PC-9 (cell line): ENCODE measurements around the gene DESI2. TPM values are rescaled to one million over a fixed set of nuclear protein-coding genes. Genes with fewer than 3 reads are reported as not detected.

ENCODE experiments used
- BruUV-seq: library from RNA; stranded (reverse); fragments of 400-500 nt; replicated peaks from 2 replicates; lab custom pipeline; 2021; lab: Mats Ljungman, UMichigan
- CTCF ChIA-PET: fragments of 300-600 bp; sonication (Branson Sonifier 250); formaldehyde crosslinking; loops from one replicate; lab custom pipeline; 2022; ENCODE audit warnings: antibody characterized with exemption; lab: Charles Lee
- POLR2A ChIA-PET: fragments of 300-600 bp; sonication (Branson Sonifier 250); formaldehyde crosslinking; loops from one replicate; lab custom pipeline; 2022; ENCODE audit warnings: antibody characterized with exemption; ENCODE audit not compliant: unreplicated experiment; lab: Charles Lee
- DNase-seq, 2 experiments: peaks; one replicate each; pipeline versions ENCODE4 v3.0.0 to v3.0.0-alpha.2; 2015 to 2022; ENCODE audit warnings: mixed read lengths in 1 of 2
- H2AFZ ChIP-seq: fragments of 200-600 bp; sonication (generic); 2 replicates; pipeline ENCODE4 v1.8.1; 2017; ENCODE audit warnings: antibody characterized with exemption
- H3F3A ChIP-seq: fragments of 200-600 bp; sonication (generic); 2 replicates; pipeline ENCODE4 v1.8.1; 2017; ENCODE audit warnings: antibody characterized with exemption, mild to moderate bottlenecking, low read depth; ENCODE audit not compliant: insufficient read depth
- H3K27ac ChIP-seq: fragments of 200-600 bp; sonication (generic); 2 replicates; pipeline ENCODE4 v1.6.1; 2016; ENCODE audit warnings: mixed run types
- H3K27me3 ChIP-seq: fragments of 200-600 bp; sonication (generic); 2 replicates; pipeline ENCODE4 v1.6.1; 2016; ENCODE audit warnings: low read depth, mixed run types; ENCODE audit not compliant: insufficient read depth
- H3K36me3 ChIP-seq: fragments of 200-600 bp; sonication (generic); 2 replicates; pipeline ENCODE4 v1.6.1; 2016; ENCODE audit warnings: low read depth, mixed run types
- H3K4me1 ChIP-seq: fragments of 200-600 bp; sonication (generic); replicated peaks from 2 replicates; pipeline ENCODE4 v1.6.1; 2016; ENCODE audit warnings: mixed run types; ENCODE audit not compliant: insufficient read depth
- H3K4me2 ChIP-seq: fragments of 200-600 bp; sonication (generic); 2 replicates; pipeline ENCODE4 v1.6.1; 2017; ENCODE audit warnings: mixed run types
- H3K4me3 ChIP-seq: fragments of 200-600 bp; sonication (generic); 2 replicates; pipeline ENCODE4 v1.6.1; 2016; ENCODE audit warnings: mixed run types
- H3K79me2 ChIP-seq: fragments of 200-600 bp; sonication (generic); 2 replicates; pipeline ENCODE4 v1.6.1; 2017; ENCODE audit warnings: low read depth, mixed run types
- H3K9me2 ChIP-seq: fragments of 200-600 bp; sonication (generic); 2 replicates; pipeline ENCODE4 v1.8.1; 2017; ENCODE audit warnings: mild to moderate bottlenecking; ENCODE audit not compliant: insufficient read depth
- H3K9me3 ChIP-seq: fragments of 200-600 bp; sonication (generic); 2 replicates; pipeline ENCODE4 v1.8.1; 2016; ENCODE audit warnings: low read depth; ENCODE audit not compliant: insufficient read depth
- H4K20me1 ChIP-seq: fragments of 200-600 bp; sonication (generic); 2 replicates; pipeline ENCODE4 v1.8.1; 2017; ENCODE audit not compliant: insufficient read depth
- EZH2 ChIP-seq: fragments of 200-600 bp; sonication (generic); IDR thresholded peaks from 2 replicates; pipeline ENCODE4 v1.8.0; 2017; ENCODE audit warnings: antibody characterized with exemption, low read depth
- intact Hi-C: fragments of 100-400 bp; cut with micrococcal nuclease; formaldehyde crosslinking; loops from one replicate; pipeline ENCODE4 v1.10.0; 2022; ENCODE audit not compliant: unreplicated experiment
- total RNA-seq: library from RNA; stranded (reverse); gene quantifications from 2 replicates; pipeline ENCODE4 v1.2.3, GENCODE V29; 2021
- TF ChIP-seq, protein P1 (sequence below): fragments of 200-600 bp; sonication (generic); conservative IDR thresholded peaks from 2 replicates; pipeline ENCODE4 v1.6.1; 2017; ENCODE audit warnings: mixed run types, antibody characterized with exemption, mild to moderate bottlenecking, moderate library complexity

DESI2 gene
- total RNA-seq, 1 experiment from 2014 or later: 45.8 TPM

DNA sequence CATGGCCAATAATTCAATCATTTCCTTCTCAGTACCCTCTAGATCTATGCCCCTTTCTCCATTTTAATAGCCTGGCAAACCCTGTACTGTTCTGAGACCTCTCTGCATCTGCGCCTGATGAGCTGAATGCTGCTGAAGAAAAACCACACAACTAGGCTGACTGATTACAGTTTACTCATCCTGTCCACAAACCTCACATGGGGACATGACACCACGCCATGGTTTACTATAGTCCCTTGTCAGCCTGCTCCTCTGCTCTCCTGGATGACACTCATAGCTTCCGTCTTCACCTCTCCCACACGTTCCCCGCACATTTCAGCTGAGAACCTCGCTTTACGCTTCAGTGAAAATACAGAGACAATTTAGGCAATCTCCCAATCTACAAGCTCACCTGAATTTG lies 59.7 kb downstream of the DESI2 start:
- Histone ChIP-seq H3K27ac (no peak overlapping the region), H3K9me2 (no peaks in the 10 kb centered on the region), H4K20me1 (no peaks in the 10 kb centered on the region), H3K27me3 (no peaks in the 10 kb centered on the region), H3K4me1 (no peaks in the 10 kb centered on the region), H3K79me2 (no peaks in the 10 kb centered on the region), H3K4me3 (no peak overlapping the region), H3K4me2 (no peak overlapping the region), H3F3A (no peaks in the 10 kb centered on the region), H3K9me3 (no peaks in the 10 kb centered on the region), H3K36me3 (no peaks in the 10 kb centered on the region), H2AFZ (no peak overlapping the region)
- no peak for DNase-seq
- no TSS peak for BruUV-seq
- ChIA-PET CTCF (no interaction called here), POLR2A (interaction anchor here (0.6 kb wide), 1 partner anchor 346 kb away, joined by 5 read pairs; no protein-coding TSS in a partner anchor)
- intact Hi-C loops: no loop called here
- TF ChIP-seq, protein P1, sequence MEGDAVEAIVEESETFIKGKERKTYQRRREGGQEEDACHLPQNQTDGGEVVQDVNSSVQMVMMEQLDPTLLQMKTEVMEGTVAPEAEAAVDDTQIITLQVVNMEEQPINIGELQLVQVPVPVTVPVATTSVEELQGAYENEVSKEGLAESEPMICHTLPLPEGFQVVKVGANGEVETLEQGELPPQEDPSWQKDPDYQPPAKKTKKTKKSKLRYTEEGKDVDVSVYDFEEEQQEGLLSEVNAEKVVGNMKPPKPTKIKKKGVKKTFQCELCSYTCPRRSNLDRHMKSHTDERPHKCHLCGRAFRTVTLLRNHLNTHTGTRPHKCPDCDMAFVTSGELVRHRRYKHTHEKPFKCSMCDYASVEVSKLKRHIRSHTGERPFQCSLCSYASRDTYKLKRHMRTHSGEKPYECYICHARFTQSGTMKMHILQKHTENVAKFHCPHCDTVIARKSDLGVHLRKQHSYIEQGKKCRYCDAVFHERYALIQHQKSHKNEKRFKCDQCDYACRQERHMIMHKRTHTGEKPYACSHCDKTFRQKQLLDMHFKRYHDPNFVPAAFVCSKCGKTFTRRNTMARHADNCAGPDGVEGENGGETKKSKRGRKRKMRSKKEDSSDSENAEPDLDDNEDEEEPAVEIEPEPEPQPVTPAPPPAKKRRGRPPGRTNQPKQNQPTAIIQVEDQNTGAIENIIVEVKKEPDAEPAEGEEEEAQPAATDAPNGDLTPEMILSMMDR: no peak
- TF ChIP-seq EZH2: no peak

- no peak overlapping the region for H3K4me3 ChIP-seq
- TF ChIP-seq, protein P1: no peak
- no peak for TF ChIP-seq EZH2
- H3K4me2 ChIP-seq: no peak overlapping the region
- no peak for DNase-seq
- H3K36me3 ChIP-seq: no peaks in the 10 kb centered on the region
- H2AFZ ChIP-seq: no peak overlapping the region
- no peaks in the 10 kb centered on the region for H3K27me3 ChIP-seq
- ChIA-PET POLR2A (no interaction called here), CTCF (no interaction called here)
- no peaks in the 10 kb centered on the region for H3K9me2 ChIP-seq
- 0 out of 2 replicates have a peak, but pooled peaks cover 3% of the 10 kb centered on the region for H3F3A ChIP-seq
- no peak overlapping the region for H3K27ac ChIP-seq
- intact Hi-C loops: no loop called here
- no peaks in the 10 kb centered on the region for H4K20me1 ChIP-seq
- no peaks in the 10 kb centered on the region for H3K9me3 ChIP-seq
- no TSS peak for BruUV-seq
- no peaks in the 10 kb centered on the region for H3K79me2 ChIP-seq
- H3K4me1 ChIP-seq: no peaks in the 10 kb centered on the region
Observed at GRCh38 chr1:244713332-244713731, 60.4 kb downstream of the DESI2 start.

DNA sequence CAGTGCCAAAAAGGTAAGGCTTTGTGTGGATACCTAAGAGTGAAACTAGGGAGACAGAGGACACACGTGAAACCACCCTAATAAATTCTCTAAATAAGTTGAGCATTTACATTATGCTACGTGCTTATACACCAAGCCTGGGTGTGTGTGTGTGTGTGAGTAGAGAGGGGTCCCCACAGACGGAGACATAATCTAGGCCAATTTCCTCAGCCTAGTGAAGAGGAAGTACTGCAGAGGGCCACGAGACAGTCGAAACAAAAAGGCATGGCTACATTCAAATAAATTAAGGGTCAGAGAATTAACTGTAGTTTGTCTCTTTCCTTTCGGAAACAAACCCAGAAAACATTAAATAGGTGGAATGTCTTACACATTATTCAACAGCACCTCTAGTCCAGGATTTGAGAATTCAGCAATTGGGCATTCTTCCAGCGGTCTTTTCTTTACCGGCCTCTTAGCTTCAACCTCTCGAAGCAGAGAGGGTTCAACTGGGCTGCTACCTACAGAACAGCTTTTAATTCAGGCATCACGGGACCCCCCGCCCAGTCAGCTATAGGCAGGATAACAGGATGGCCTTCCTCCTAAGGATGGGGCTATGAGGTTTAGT lies 75.0 kb downstream of the DESI2 start:
- DNase-seq: no peak
- ChIA-PET POLR2A (interaction anchor here (0.5 kb wide), 1 partner anchor 1997 kb away, joined by 3 read pairs; the partner anchor contains the start of gene SCCPDH), CTCF (no interaction called here)
- no peaks in the 10 kb centered on the region for H3K36me3 ChIP-seq
- no peak overlapping the region for H3K4me2 ChIP-seq
- no peak overlapping the region for H3K4me3 ChIP-seq
- intact Hi-C loops: no loop called here
- no peaks in the 10 kb centered on the region for H3K9me2 ChIP-seq
- H3K4me1 ChIP-seq: no peaks in the 10 kb centered on the region
- TF ChIP-seq EZH2: no peak
- TF ChIP-seq, protein P1: no peak
- no peaks in the 10 kb centered on the region for H3F3A ChIP-seq
- H3K79me2 ChIP-seq: no peaks in the 10 kb centered on the region
- no peaks in the 10 kb centered on the region for H3K27me3 ChIP-seq
- no peaks in the 10 kb centered on the region for H3K9me3 ChIP-seq
- no peak overlapping the region for H2AFZ ChIP-seq
- no peak overlapping the region for H3K27ac ChIP-seq
- no TSS peak for BruUV-seq
- H4K20me1 ChIP-seq: no peaks in the 10 kb centered on the region
